GM23248 (cell line): Measurements from ENCODE around the gene HRK. TPM values are rescaled to one million over a fixed set of nuclear protein-coding genes. Genes with fewer than 3 reads are reported as not detected.

ENCODE experiments used
- DNase-seq: peaks from one replicate; pipeline ENCODE4 v3.0.0-alpha.2; 2015
- H2AFZ ChIP-seq: fragments of 200-600 bp; sonication (generic); 2 replicates; pipeline ENCODE4 v1.6.1; 2016; ENCODE audit warnings: antibody characterized with exemption
- H3F3A ChIP-seq: fragments of 200-600 bp; sonication (generic); 2 replicates; pipeline ENCODE4 v1.6.1; 2016; ENCODE audit warnings: mild to moderate bottlenecking, antibody characterized with exemption, mixed run types; ENCODE audit not compliant: insufficient read depth
- H3K27ac ChIP-seq: fragments of 200-600 bp; sonication (generic); 2 replicates; pipeline ENCODE4 v1.5.1; 2016; ENCODE audit warnings: mild to moderate bottlenecking
- H3K27me3 ChIP-seq: fragments of 200-600 bp; sonication (generic); replicated peaks from 2 replicates; pipeline ENCODE4 v1.6.1; 2016; ENCODE audit warnings: mild to moderate bottlenecking; ENCODE audit not compliant: insufficient read depth
- H3K36me3 ChIP-seq: fragments of 200-600 bp; sonication (generic); 2 replicates; pipeline ENCODE4 v1.6.1; 2016; ENCODE audit warnings: low read depth, mild to moderate bottlenecking
- H3K4me1 ChIP-seq: fragments of 200-600 bp; sonication (generic); 2 replicates; pipeline ENCODE4 v1.6.1; 2016; ENCODE audit warnings: mild to moderate bottlenecking; ENCODE audit not compliant: insufficient read depth
- H3K4me2 ChIP-seq: fragments of 200-600 bp; sonication (generic); one replicate; pipeline ENCODE4 v1.6.1; 2016; ENCODE audit warnings: mild to moderate bottlenecking; ENCODE audit not compliant: unreplicated experiment
- H3K4me3 ChIP-seq: fragments of 200-600 bp; sonication (generic); 2 replicates; pipeline ENCODE4 v1.5.1; 2016; ENCODE audit warnings: mild to moderate bottlenecking
- H3K79me2 ChIP-seq: fragments of 200-600 bp; sonication (generic); 2 replicates; pipeline ENCODE4 v1.6.1; 2016; ENCODE audit warnings: mild to moderate bottlenecking; ENCODE audit not compliant: insufficient read depth
- H3K9ac ChIP-seq: fragments of 200-600 bp; sonication (generic); 2 replicates; pipeline ENCODE4 v1.6.1; 2016; ENCODE audit warnings: mild to moderate bottlenecking
- H3K9me2 ChIP-seq: fragments of 200-600 bp; sonication (generic); 2 replicates; pipeline ENCODE4 v1.6.1; 2016; ENCODE audit warnings: mixed run types, mild to moderate bottlenecking, moderate library complexity; ENCODE audit not compliant: insufficient read depth
- H3K9me3 ChIP-seq: fragments of 200-600 bp; sonication (generic); one replicate; pipeline ENCODE4 v1.6.1; 2017; ENCODE audit warnings: low read depth
- H4K20me1 ChIP-seq: fragments of 200-600 bp; sonication (generic); 2 replicates; pipeline ENCODE4 v1.6.0; 2016; ENCODE audit not compliant: insufficient read depth
- EZH2 ChIP-seq: fragments of 200-600 bp; sonication (generic); IDR thresholded peaks from 2 replicates; pipeline ENCODE4 v1.6.1; 2018; ENCODE audit warnings: antibody characterized with exemption, mild to moderate bottlenecking; ENCODE audit not compliant: insufficient read depth, poor library complexity, severe bottlenecking
- EZH2phosphoT487 ChIP-seq: fragments of 200-600 bp; sonication (generic); IDR thresholded peaks from 2 replicates; pipeline ENCODE4 v1.6.1; 2018; ENCODE audit warnings: antibody characterized with exemption, moderate library complexity, mild to moderate bottlenecking, low read depth; ENCODE audit not compliant: insufficient read depth
- WGBS, 2 experiments: methylation state at CpG; one replicate each; pipeline ENCODE4 v1.1.6; 2015 to 2017; ENCODE audit warnings: low lambda C conversion rate in 2 of 2, low coverage in 1 of 2; ENCODE audit errors: missing lambda C conversion rate in 2 of 2; 5-methylcytosine and 5-hydroxymethylcytosine counted together
- in situ Hi-C: fragments of 300-500 bp; cut with MboI; formaldehyde crosslinking; loops from 2 replicates; pipeline ENCODE4 v1.15.0; 2020
- polyA plus RNA-seq: library from polyadenylated mRNA; unstranded; fragments of >200 nt; fragmentation: Nextera tagmentation; extraction: Ambion mirVana; gene quantifications from 2 replicates; pipeline ENCODE4 v1.2.1, GENCODE V29; 2016
- total RNA-seq: library from RNA; depleted of rRNA; stranded (reverse); fragments of >200 nt; shearing (Covaris generic); gene quantifications from 2 replicates; pipeline ENCODE4 v1.2.3, GENCODE V29; 2014

The HRK gene
- total and polyA plus RNA-seq, 2 experiments from 2014 or later: not detected

GRCh38 chr12:116881877-116882507 is 751 bp upstream of the HRK start:
- Histone ChIP-seq H3K79me2 (no peaks in the 10 kb centered on the region), H3K9me3 (no peaks in the 10 kb centered on the region), H3K9me2 (no peaks in the 10 kb centered on the region), H3K4me1 (0 out of 2 replicates have a peak, but pooled peaks cover 3% of the 10 kb centered on the region), H3K27ac (no peak overlapping the region), H4K20me1 (no peaks in the 10 kb centered on the region), H3K9ac (no peak overlapping the region), H3F3A (no peaks in the 10 kb centered on the region), H3K27me3 (peaks cover 76% of the 10 kb centered on the region), H3K4me3 (no peak overlapping the region), H3K4me2 (no peak overlapping the region), H2AFZ (no peak overlapping the region), H3K36me3 (no peaks in the 10 kb centered on the region)
- in situ Hi-C loops: no loop called here
- DNase-seq: no peak
- WGBS, 2 experiments: 2% methylated on average over 29 of the region's 29 CpGs
- TF ChIP-seq EZH2 (no peak), EZH2phosphoT487 (0 out of 2 replicates have a peak, but pooled peaks have one; percentile 9)

GRCh38 chr12:116880817-116881324 is 370 bp downstream of the HRK start:
- Histone ChIP-seq H3K4me1 (0 out of 2 replicates have a peak, but pooled peaks cover 3% of the 10 kb centered on the region), H3K27me3 (peaks cover 76% of the 10 kb centered on the region), H3K9ac (no peak overlapping the region), H3K4me2 (peak overlapping the region; percentile 28), H3K9me2 (no peaks in the 10 kb centered on the region), H3F3A (no peaks in the 10 kb centered on the region), H4K20me1 (no peaks in the 10 kb centered on the region), H3K27ac (no peak overlapping the region), H3K9me3 (no peaks in the 10 kb centered on the region), H3K4me3 (peak overlapping the region; percentile 45), H3K36me3 (no peaks in the 10 kb centered on the region), H3K79me2 (no peaks in the 10 kb centered on the region), H2AFZ (no peak overlapping the region)
- DNase-seq: peak; percentile 67
- in situ Hi-C loops: no loop called here
- 2% methylated on average over 29 to 47 of the region's 65 CpGs for WGBS, 2 experiments
- no peak for TF ChIP-seq EZH2
- TF ChIP-seq EZH2phosphoT487: no peak

- H3K9me3 ChIP-seq: no peaks in the 10 kb centered on the region
- H3K9me2 ChIP-seq: no peaks in the 10 kb centered on the region
- no peaks in the 10 kb centered on the region for H3F3A ChIP-seq
- H3K4me3 ChIP-seq: peak overlapping the region; percentile 45
- H3K27me3 ChIP-seq: peaks cover 78% of the 10 kb centered on the region
- 4 to 6% methylated on average over 20 of the region's 21 CpGs for WGBS, 2 experiments
- H3K36me3 ChIP-seq: no peaks in the 10 kb centered on the region
- H3K79me2 ChIP-seq: no peaks in the 10 kb centered on the region
- TF ChIP-seq EZH2phosphoT487: no peak
- TF ChIP-seq EZH2: no peak
- H3K4me1 ChIP-seq: 0 out of 2 replicates have a peak, but pooled peaks cover 3% of the 10 kb centered on the region
- H3K27ac ChIP-seq: no peak overlapping the region
- H2AFZ ChIP-seq: no peak overlapping the region
- H4K20me1 ChIP-seq: no peaks in the 10 kb centered on the region
- peak; percentile 22 for DNase-seq
- no peak overlapping the region for H3K4me2 ChIP-seq
- in situ Hi-C loops: no loop called here
- no peak overlapping the region for H3K9ac ChIP-seq
These were observed 926 bp downstream of the HRK start for GRCh38 chr12:116880213-116880816.

GRCh38 chr12:116879509-116880212 is 1.6 kb downstream of the HRK start:
- TF ChIP-seq EZH2 (peak; percentile 6), EZH2phosphoT487 (no peak)
- WGBS, 2 experiments: 3 to 4% methylated on average over 26 to 49 of the region's 52 CpGs
- Histone ChIP-seq H3K27ac (no peak overlapping the region), H3K36me3 (no peaks in the 10 kb centered on the region), H3K9me3 (no peaks in the 10 kb centered on the region), H3K4me1 (0 out of 2 replicates have a peak, but pooled peaks cover 3% of the 10 kb centered on the region), H3F3A (no peaks in the 10 kb centered on the region), H3K4me2 (peak overlapping the region; percentile 78), H4K20me1 (no peaks in the 10 kb centered on the region), H3K9ac (no peak overlapping the region), H2AFZ (peak overlapping the region; percentile 68), H3K9me2 (no peaks in the 10 kb centered on the region), H3K4me3 (peak overlapping the region; percentile 58), H3K27me3 (peaks cover 84% of the 10 kb centered on the region), H3K79me2 (no peaks in the 10 kb centered on the region)
- DNase-seq: peak; percentile 12
- in situ Hi-C loops: no loop called here
